DOHH2 (cell line): ENCODE measurements around the gene CACTIN.

Experiments used
- H3F3A ChIP-seq: fragments of 200-600 bp; sonication (generic), shearing (Covaris generic); 2 replicates; pipeline ENCODE4 v1.6.0; 2016; ENCODE audit warnings: antibody characterized with exemption, mild to moderate bottlenecking; ENCODE audit not compliant: control insufficient read depth, insufficient read depth
- H3K27ac ChIP-seq: fragments of 200-600 bp; sonication (generic); 2 replicates; pipeline ENCODE4 v1.5.1; 2014; ENCODE audit warnings: low read depth, mild to moderate bottlenecking, low read length, moderate library complexity
- H3K27me3 ChIP-seq: fragments of 200-600 bp; sonication (generic); 2 replicates; pipeline ENCODE4 v1.6.1; 2014; ENCODE audit warnings: mild to moderate bottlenecking, low read length, mixed read lengths; ENCODE audit not compliant: control insufficient read depth
- H3K36me3 ChIP-seq: fragments of 200-600 bp; sonication (generic); 2 replicates; pipeline ENCODE4 v1.6.1; 2014; ENCODE audit warnings: mild to moderate bottlenecking, low read length, moderate library complexity, mixed read lengths; ENCODE audit not compliant: control insufficient read depth
- H3K4me1 ChIP-seq: fragments of 200-600 bp; sonication (generic); 2 replicates; pipeline ENCODE4 v1.6.1; 2014; ENCODE audit warnings: mild to moderate bottlenecking, low read length, mixed read lengths; ENCODE audit not compliant: control insufficient read depth
- H3K4me2 ChIP-seq: fragments of 200-600 bp; sonication (generic); 2 replicates; pipeline ENCODE4 v1.6.0; 2014; ENCODE audit warnings: mild to moderate bottlenecking, low read length, moderate library complexity
- H3K4me3 ChIP-seq: fragments of 200-600 bp; sonication (generic); 2 replicates; pipeline ENCODE4 v1.5.1; 2014; ENCODE audit warnings: mild to moderate bottlenecking, low read length, mixed read lengths
- H3K79me2 ChIP-seq: fragments of 200-600 bp; sonication (generic); 2 replicates; pipeline ENCODE4 v1.6.1; 2014; ENCODE audit warnings: mild to moderate bottlenecking, low read length, mixed read lengths; ENCODE audit not compliant: control insufficient read depth
- H3K9me2 ChIP-seq: fragments of 200-600 bp; sonication (generic); replicated peaks from 2 replicates; pipeline ENCODE4 v1.6.1; 2014; ENCODE audit warnings: mild to moderate bottlenecking, low read length, mixed read lengths; ENCODE audit not compliant: control insufficient read depth
- H3K9me3 ChIP-seq: fragments of 200-600 bp; sonication (generic); 2 replicates; pipeline ENCODE4 v1.6.1; 2014; ENCODE audit warnings: antibody characterized with exemption, low read length, mixed read lengths; ENCODE audit not compliant: control insufficient read depth, insufficient read depth
- H4K20me1 ChIP-seq: fragments of 200-600 bp; sonication (generic); 2 replicates; pipeline ENCODE4 v1.6.0; 2014; ENCODE audit warnings: low read depth, mild to moderate bottlenecking, antibody characterized with exemption, low read length, moderate library complexity; ENCODE audit not compliant: control insufficient read depth, insufficient read depth
- CTCF ChIP-seq: fragments of 200-600 bp; sonication (generic); IDR thresholded peaks from one replicate; pipeline ENCODE4 v1.5.1; 2014; ENCODE audit warnings: antibody characterized with exemption, mild to moderate bottlenecking, low read depth, low read length; ENCODE audit not compliant: poor library complexity, severe bottlenecking
- EZH2phosphoT487 ChIP-seq: fragments of 200-600 bp; sonication (generic); IDR thresholded peaks from 2 replicates; pipeline ENCODE4 v1.6.1; 2017; ENCODE audit warnings: borderline replicate concordance, mild to moderate bottlenecking, antibody characterized with exemption, low read length, moderate library complexity, mixed read lengths

CACTIN gene

DNA sequence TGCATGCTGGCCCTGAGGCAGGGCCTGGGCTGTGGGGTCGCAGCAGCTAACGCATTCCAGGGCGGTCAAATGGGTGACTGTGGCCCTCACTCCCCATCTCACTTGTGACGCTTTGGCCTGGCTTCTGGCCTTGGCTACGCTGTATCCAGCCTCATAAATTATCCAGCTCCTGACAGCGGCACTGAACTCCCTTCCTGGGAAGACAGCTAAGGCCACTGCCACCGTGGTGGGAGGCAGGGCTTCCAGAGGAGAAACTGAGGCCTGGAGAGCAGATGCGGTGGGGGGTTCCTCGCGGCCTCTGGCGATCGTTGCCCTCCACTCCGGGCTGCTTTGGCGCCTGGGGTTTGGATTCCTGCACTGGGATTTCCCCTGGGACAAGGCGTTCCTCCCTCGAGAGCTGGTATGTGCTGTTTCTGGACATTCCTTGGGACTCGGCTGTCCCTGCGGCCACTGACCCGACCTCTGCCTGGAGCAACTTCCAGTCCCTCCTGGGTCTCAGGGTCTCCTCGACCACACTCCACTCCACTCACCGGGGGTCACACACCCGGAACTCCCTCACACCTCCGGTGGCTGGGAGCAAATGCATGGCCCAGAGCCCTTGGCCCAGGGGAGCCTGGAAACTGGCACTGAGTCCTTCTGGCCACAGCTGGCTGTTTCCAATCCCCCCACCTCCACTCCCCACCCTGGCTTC lies 23.3 kb downstream of the CACTIN start:
- no peaks in the 10 kb centered on the region for H3K9me2 ChIP-seq
- peaks cover 36% of the 10 kb centered on the region for H3K4me1 ChIP-seq
- H3K27ac ChIP-seq = no peak overlapping the region
- H3F3A ChIP-seq = no peaks in the 10 kb centered on the region
- no peaks in the 10 kb centered on the region for H3K79me2 ChIP-seq
- H3K27me3 ChIP-seq = peaks cover 24% of the 10 kb centered on the region
- no peak overlapping the region for H3K4me3 ChIP-seq
- no peaks in the 10 kb centered on the region for H3K9me3 ChIP-seq
- no peaks in the 10 kb centered on the region for H3K36me3 ChIP-seq
- no peak overlapping the region for H3K4me2 ChIP-seq
- no peaks in the 10 kb centered on the region for H4K20me1 ChIP-seq
- no peak for TF ChIP-seq EZH2phosphoT487
- no peak for TF ChIP-seq CTCF

DNA sequence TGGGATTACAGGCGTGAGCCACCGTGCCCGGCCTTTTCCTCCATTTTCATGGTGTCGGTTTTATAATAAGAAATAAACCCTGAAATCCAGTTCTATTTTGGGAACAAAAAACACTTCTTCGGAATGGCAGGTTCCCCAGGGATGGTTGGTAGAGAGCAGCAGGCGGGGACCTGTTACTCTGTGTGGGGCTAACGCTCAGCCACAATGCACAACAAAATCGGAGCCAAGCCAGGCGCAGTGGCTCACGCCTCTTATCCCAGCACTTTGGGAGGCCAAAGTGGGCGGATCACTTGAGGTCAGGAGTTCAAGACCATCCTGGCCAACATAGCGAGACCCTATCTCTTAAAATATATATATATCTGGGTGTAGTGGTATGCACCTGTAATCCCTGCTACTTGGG lies 25.6 kb downstream of the CACTIN start:
- no peaks in the 10 kb centered on the region for H4K20me1 ChIP-seq
- no peaks in the 10 kb centered on the region for H3K9me2 ChIP-seq
- H3K9me3 ChIP-seq = no peaks in the 10 kb centered on the region
- no peaks in the 10 kb centered on the region for H3K79me2 ChIP-seq
- H3K4me1 ChIP-seq = peaks cover 19% of the 10 kb centered on the region
- no peak overlapping the region for H3K27ac ChIP-seq
- H3F3A ChIP-seq = no peaks in the 10 kb centered on the region
- H3K36me3 ChIP-seq = no peaks in the 10 kb centered on the region
- H3K27me3 ChIP-seq = peaks cover 11% of the 10 kb centered on the region
- no peak overlapping the region for H3K4me2 ChIP-seq
- H3K4me3 ChIP-seq = no peak overlapping the region
- TF ChIP-seq CTCF (no peak), EZH2phosphoT487 (no peak)

DNA sequence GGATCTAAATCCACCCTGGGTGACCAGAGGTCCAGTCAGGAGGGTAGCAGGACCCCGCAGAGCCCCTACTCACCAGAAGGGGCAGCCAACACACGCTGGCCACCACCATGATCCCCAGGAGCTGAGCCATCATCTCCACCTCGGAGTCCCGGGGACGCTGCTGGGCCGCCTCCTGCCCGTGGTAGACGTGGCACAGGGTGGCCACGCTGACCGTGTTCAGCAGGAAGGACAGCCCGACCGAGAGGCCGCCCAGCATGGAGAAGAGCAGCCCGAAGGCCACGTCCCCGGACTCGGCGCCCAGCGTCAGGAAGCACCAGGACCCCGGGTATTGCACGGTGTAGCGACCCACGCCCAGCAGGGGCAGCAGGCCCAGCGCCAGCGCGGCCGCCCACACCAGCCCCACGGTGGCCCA lies 26.8 kb downstream of the CACTIN start:
- no peak overlapping the region for H3K4me2 ChIP-seq
- no peak for TF ChIP-seq EZH2phosphoT487
- TF ChIP-seq CTCF = no peak
- H3F3A ChIP-seq = no peaks in the 10 kb centered on the region
- peaks cover 6% of the 10 kb centered on the region for H3K4me1 ChIP-seq
- H3K4me3 ChIP-seq = no peak overlapping the region
- H3K27ac ChIP-seq = no peak overlapping the region
- no peaks in the 10 kb centered on the region for H3K79me2 ChIP-seq
- H3K9me3 ChIP-seq = no peaks in the 10 kb centered on the region
- H3K9me2 ChIP-seq = no peaks in the 10 kb centered on the region
- H3K27me3 ChIP-seq = no peaks in the 10 kb centered on the region; the same call in 1 of the 2 replicates
- no peaks in the 10 kb centered on the region for H4K20me1 ChIP-seq
- no peaks in the 10 kb centered on the region for H3K36me3 ChIP-seq
